ENCODE measurements around the gene LRRC37B.
"Not testable (repeated sequence)": the region's sequence is repeated elsewhere in the genome, so short reads cannot be mapped to it uniquely, and the experiment has no call there.

LRRC37B gene

DNA sequence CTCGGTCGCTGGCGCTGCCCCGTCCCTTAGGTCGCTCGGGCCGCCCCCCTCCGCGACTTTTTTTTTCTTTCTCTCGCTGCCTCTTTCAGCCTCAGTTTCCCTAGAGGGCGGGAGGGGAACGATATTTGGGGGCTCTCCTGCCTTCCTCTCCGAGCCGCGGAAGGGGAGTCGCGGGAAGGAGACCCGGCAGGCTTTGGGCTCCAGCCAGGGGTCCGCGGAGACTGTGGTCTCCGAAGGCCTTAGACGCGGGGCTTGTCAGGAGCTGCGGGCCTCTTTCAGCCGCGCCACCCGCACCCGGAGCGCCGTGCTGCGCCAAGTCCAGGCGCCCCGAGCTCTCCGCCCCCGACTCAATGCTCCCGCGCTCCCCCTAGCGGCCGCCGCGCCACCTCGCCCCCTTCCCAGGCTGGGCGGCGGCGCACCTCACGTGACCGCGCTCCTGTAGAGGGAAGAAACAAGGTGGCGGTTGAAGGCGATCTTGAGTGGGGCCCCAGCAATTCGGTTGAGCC is at the start of gene LRRC37B:
TSS of gene LRRC37B (plus strand) at position 427 of the 506 bp plus-strand sequence. CDS start 14,010 bp downstream, outside the sequence.
- peak; percentile 83 for DNase-seq

DNA sequence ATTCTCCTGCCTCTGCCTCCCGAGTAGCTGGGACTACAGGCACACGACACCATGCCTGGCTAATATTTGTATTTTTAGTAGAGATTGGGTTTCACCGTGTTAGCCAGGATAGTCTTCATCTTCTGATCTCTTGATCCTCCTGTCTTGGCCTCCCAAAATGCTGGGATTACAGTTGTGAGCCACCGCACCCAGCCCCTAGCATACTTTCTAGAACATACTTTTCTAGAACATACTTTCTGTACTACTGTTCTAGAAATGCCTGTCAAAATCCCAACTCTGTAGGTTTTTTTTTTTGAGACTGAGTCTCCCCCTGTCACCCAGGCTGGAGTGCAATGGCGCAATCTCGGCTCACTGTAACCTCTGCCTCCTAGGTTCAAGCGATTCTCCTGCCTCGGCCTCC is 43.1 kb upstream of the LRRC37B start:
- not testable (repeated sequence) for DNase-seq

DNA sequence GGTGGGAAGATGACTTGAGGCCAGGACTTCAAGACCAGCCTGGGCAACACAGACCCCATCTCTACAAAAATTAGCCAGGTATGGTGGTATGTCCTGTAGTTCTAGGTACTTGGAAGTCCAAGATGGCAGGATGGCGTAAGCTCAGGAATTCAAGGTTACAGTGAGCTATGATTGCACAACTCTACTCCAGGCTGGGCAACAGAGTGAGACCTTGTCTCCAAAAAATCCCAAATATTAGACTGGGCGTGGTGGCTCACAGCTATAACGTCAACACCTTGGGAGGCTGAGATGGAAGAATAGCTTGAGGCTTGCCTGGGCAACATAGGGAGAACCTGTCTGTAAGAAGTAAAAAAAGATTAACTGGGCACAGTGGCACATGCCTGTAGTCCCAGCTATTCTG is 39.5 kb upstream of the LRRC37B start:
- DNase-seq, result no peak

DNA sequence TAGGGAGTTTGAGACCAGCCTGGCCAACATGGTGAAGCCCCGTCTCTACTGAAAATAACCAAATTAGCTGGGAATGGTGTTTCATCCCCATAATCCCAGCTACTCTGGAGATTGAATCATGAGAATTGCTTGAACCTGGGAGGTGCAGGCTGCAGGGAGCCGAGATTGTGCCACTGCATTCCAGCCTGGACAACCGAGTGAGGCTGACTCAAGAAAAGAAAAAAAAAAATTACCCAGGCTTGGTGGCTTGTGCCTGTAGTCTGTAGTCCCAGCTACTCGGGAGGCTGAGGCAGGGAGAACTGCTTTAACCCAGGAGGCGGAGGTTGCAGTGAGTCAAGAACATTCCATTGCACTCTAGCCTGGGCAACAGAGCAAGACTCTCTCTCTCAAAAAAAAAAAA is 36.8 kb upstream of the LRRC37B start:
- DNase-seq, result not testable (repeated sequence)

DNA sequence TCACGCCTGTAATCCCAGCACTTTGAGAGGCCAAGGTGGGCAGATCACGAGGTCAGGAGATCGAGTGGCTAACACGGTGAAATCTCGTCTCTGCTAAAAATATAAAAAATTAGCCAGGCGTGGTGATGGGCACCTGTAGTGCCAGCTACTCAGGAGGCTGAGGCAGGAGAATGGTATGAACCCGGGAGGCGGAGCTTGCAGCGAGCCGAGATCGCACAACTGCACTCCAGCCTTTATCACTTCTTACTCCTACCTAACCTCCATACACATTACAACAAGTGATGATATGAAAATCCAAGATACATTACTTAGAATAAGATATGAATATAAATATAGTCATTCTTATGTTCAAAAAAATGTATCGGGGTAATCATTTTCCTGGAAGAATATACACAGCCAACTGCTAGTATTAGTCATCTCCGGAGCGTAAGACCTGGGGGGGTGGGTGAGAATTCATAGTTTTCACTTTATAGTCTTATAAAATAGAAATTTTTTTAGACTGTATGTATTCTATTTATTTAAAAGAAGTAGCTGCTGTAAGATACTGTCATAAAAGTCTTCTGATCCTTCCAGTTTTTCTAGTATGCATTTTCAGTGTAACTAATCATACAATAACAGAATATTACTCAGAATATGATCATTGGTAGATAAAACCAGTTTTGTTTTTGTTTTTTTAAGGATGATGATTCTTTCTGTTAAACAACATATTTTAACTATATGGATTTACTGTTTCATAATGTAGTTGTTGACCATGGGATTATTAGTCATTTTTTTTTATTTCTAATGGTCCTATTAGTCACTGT is 32.7 kb upstream of the LRRC37B start:
- not testable (repeated sequence) for DNase-seq

DNA sequence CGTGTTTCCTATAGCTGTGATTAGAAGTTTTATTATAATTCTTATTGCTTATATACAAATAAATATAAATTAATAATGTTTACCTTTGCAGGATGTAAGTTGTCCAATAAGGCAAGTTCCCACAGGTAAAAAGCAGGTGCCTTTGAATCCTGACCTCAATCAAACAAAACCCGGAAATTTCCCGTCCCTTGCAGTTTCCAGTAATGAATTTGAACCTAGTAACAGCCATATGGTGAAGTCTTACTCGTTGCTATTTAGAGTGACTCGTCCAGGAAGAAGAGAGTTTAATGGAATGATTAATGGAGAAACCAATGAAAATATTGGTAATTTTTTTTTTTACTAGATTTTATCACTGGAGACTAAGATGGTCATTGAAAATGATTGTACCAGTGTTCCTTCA is 31.8 kb upstream of the LRRC37B start:
- not testable (repeated sequence) for DNase-seq

DNA sequence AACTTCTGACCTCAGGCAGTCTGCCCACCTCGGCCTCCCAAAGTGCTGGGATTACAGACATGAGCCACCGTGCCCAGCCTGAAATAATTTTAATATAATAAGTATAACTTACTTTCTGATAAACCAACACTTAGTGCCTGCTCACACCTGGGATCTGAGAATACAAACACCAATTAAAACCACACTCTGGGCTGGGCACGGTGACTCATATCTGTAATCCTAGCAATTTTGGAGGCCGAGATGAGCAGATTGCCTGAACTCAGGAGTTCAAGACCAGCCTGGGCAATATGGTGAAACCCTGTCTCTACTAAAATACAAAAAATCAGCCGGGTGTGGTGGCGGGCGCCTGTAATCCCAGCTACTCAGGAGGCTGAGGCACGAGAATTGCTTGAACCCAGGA is 15.4 kb upstream of the LRRC37B start:
- not testable (repeated sequence) for DNase-seq

DNA sequence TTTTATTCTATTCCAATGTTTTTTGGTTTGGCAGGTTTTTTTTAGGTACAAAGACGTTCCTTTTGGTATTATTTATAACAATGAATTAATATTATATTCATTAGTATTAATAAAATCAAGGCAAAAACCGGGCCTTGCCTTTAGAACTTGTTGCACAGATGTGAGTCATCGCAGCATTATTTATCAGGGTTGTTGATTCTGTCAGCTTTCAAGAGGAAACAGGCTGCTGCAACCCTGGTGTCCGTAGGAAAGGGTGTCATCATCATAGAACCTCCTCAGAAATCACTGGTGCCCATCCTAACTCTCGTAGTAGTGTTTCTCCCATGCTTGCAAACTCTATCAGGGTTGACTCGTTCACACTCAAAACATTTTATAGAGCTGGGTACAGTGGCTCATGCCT is 10.2 kb upstream of the LRRC37B start:
- peak; percentile 31 for DNase-seq

DNA sequence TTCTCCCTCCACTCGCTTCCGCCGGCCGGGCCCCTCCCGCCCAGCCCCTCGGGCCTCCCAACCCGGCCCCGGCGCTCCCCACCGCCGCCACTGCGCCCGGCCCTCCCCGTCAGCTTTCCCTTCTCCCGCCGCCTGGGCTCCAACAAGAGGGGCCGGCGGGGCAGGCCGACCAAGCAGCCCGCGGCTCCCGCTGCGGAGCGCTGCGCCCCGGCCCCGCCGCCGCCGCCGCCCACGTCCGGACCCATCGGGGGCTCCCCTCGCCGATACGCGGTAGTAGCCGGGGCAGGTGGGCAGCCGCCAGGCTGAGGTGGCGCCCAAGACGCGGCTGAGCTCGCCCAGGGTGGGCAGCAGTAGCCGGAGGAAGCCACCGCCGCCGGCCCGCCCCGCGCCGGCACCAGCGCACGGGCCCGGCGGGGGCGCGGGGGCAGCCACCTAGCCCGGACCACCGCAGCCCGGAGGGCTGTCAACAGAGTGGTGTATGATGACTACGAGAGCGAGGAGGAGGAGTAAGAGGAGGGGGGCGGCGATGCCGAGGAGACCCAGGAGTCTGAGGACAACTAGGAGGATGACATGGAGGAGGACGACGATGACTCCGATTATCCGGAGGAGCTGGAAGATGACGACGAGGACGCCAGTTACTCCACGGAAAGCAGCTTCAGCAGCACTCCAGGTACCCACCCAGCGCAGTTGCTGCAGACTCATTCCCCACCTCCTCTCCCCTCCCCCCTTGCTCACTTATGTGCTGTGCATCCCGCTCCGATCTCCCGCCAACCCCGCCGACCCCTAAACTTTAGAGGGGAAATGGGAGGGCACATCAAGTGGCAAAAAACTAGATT is 498 bp downstream of the LRRC37B start:
- peak; percentile 83 for DNase-seq

DNA sequence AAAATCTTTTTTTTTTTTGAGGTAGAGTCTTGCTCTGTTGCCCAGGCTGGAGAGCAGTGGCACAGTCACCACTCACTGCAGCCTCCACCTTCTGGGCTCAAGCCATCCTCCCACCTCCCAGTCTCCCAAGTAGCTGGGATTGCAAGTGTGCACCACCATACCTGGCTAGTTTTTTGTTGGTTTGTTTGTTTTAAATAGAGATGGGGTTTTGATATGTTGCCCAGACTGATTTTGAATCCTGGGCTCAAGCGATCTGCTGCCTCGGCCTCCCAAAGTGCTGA is 2.0 kb downstream of the LRRC37B start:
- no peak for DNase-seq

DNA sequence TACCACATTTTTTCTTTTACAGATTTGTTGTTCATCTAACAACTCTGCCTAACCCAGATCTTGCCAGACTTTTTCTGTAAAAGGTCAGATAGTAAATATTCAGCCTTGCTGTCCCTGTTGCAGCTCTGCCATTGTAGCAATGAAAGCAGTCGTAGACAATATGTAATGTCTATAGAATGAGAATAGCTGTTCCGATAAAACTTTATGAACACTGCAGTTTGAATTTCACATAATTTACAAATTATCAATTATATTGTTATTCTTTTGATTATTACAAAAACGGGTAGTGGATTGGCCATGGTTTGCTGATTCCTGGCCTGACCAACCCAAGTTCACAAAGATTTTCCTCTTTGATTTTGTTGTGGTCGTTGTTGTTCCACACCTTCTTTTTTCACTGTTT is 2.9 kb downstream of the LRRC37B start:
- DNase-seq, result no peak

DNA sequence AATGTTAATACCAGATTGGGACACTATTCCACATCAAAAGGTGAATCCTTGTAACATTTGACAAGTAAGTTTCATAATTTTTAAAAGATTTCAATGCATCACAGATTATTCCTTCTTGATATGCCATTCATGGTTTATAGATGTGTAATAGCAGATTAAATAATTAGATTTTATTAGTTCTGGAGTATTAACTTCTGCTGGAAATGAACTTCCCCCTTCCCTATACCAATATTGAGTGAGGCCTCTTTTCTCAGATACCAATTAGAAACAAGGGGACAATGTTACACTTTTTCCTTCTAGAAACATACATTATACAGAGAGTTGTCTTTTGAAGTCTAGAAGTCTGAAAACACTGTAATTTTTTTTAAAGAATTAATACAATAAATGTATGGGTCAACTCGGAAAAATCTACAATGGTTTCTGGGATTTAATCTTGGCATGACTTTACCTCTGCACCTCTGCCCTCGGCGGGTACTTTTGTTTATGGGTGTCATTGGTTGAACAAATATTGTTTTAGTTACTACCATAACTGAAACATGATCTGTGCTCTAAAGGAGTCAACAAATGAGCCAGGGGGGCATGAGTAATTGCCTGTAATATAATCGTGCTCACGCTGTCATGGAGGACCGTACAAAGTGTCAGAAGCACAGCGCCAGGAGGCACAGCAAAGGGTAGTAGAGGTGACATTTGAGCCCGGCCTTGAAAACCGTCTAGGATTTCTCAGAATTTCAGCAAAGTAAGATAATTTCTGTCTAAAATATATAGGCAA is 8.2 kb downstream of the LRRC37B start:
- DNase-seq, result peak; percentile 96

DNA sequence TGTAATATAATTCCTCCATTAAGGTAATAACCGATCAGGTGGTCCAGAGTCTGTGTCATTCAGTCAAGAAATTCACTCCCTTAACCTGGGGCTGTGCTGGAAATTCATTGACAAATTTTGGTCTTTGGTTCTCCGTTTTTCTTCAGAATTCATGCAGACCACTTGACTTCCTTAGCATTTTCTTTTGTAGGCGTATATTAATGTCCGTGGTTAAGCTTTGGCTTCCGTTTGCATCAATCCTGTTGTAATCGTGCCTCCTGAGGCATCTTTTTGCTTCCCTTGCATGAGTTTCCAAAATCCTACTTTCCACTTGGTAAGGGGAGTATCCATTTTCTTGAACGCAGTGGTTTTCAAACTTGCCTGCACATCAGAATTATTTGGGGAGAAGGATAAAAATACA is 9.0 kb downstream of the LRRC37B start:
- DNase-seq, result no peak

DNA sequence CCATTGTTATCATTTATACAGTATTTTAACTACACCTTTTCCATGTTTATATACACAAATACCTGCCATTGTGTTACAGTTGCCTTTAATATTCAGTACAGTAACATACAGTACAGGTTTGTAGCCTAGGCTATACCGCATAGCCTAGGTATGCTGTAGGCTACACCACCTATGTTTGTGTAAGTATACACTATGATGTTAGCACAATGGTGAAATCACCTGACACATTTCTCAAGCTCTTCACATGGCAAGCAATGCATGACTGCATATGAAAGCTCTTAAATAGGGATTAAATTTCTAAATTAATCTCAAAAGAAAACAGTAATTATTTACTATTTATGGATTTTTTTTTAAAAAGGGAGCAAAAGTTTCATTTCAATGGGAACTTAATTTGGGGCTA is 12.0 kb downstream of the LRRC37B start:
- peak; percentile 87 for DNase-seq

DNA sequence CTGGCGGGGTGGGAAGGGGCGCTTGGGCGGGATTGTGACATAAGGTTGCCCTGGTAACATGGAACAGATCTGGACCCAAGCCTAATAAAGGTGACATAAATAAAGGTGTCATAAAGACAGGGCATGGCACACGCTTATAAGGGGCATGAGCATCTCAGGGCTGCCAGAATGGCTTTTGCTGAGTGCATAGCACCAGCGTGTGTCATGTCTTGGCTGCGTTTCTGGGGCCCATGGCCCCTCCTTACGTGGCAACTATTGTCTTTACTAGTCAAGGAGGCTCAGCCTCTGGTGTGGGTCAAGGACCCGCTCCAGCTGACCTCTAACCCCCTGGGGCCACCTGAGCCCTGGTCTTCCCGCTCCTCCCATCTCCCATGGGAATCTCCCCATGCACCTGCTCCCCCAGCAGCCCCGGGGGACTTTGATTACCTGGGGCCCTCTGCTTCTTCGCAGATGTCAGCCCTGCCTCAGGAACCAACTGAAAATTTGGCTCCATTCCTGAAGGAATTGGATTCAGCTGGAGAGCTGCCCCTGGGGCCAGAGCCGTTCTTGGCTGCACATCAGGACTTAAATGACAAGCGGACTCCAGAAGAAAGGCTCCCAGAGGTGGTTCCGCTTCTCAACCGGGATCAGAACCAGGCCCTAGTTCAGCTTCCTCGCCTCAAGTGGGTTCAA is 13.9 kb downstream of the LRRC37B start:
- DNase-seq, result no peak

DNA sequence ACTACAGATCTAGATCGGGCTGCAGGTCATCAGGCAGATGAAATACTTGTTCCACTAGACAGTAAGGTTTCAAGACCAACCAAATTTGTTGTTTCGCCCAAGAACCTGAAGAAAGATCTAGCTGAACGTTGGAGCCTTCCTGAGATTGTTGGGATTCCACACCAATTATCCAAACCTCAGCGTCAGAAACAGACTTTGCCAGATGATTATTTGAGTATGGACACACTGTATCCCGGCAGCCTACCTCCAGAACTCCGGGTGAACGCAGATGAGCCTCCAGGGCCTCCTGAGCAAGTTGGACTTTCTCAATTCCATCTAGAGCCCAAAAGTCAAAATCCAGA is 14.4 kb downstream of the LRRC37B start:
- no peak for DNase-seq

DNA sequence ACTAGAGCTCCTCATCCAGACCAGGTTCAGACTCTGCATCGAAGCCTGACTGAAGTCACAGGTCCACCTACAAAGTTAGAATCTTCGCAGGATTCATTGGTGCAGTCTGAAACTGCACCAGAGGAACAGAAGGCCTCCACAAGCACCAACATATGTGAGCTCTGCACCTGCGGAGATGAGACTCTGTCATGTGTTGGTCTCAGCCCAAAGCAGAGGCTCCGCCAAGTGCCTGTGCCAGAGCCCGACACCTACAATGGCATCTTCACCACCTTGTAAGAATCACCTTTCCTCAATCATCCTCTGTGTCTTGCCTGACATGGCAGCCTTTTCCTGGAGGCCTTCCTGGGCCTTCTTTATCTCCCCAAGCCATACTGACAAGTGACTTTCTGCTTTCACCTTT is 15.4 kb downstream of the LRRC37B start:
- DNase-seq, result not testable (repeated sequence)

DNA sequence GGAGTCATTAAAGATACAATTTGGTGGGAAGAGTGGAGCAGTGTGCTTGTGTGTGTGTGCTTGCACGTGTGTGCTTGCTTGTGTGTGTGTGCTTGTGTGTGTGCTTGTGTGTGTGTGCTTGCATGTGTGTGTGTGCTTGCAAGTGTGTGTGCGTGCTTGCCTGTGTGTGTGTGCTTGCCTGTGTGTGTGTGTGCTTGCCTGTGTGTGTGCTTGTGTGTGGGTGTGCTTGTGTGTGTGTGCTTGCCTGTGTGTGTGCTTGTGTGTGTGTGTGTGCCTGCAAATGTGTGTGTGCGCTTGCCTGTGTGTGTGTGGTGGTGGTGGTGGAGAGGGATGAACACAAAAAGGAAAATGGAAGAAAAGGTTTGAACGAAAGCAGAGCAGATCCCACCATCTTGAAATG is 20.1 kb downstream of the LRRC37B start:
- not testable (repeated sequence) for DNase-seq

DNA sequence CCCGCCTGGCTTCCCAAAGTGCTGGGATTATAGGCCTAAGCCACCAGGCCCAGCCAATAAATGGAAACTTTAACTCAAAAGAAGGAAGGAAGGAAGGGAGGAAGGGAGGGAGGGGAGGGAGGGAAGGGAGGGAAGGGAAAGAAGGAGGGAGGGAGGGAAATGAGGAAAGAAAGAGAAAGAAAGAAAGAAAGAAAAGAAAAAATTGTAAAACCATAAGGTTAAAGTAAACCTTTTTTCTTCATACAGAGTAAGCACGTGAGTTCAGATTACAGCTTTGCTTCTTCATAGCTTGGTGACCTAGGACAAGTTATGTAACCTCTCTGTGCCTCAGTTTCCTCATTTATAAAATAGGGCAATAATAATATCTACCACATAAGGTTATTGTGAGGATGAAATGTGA is 26.0 kb downstream of the LRRC37B start:
- DNase-seq, result no peak

DNA sequence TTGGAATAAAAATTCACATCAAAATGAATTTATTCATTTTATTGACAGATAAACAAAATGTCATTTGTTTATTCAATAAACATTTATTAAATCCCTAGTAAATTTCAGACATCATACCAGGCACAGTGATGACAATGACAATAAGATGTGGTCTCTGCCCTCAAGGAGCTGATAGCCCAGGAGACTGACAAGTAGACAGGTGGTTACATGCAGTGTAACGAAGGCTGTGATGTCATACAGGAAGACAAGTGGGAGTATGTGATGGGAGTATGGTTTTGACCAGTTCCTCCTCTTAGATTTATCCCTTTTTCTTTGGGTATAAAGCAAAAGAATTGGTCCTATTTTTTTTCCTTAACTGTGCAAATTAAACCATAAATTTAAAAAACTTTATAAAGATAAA is 26.6 kb downstream of the LRRC37B start:
- DNase-seq, result not testable (repeated sequence)

DNA sequence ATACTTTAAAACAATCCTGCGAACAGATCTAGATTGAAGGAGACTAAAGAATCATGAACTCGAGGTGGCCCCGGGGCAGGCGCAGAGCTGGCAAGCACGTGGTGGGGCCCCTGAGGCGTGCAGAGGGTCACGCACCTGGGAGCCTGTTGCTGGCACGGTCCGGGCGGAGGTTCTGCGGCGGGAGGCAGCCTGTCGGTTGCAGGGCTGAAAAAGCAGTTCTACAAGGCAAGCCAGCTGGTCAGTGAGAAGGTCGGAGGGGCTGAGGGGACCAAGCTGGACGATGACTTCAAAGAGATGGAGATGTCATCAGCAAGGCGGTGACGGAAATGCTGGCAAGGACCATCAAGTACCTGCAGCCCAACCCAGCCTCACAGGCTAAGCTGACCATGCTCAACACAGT is 33.1 kb downstream of the LRRC37B start:
- DNase-seq, result not testable (repeated sequence)

DNA sequence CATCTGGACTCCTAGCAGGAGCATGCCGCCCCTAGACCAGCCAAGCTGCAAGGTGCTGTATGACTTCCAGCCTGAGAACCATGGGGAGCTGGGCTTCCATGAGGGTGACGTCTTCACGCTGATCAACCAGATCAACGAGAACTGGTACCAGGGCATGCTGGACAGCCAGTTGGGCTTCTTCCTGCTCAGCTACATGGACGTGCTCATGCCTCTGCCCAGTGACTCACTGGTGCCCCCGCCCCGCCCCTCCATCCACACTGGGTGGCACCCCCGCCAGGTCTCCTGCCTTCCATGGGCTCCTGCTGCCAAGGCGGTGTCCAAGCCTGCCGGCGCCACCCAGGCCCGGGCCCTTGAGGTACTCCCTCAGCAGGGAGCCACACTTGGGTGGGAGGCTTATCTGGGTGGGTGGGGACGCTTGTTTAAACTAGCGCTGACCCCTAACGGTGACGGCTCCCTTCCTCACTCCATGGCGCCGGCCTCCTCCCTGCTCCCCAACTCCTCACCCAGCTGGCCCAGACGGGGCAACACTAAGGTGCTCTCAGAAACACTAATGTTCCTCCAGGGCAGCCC is 34.2 kb downstream of the LRRC37B start:
- DNase-seq, result not testable (repeated sequence)
